HepG2 (cell line): ENCODE measurements around the gene CDC25C. TPM values are rescaled to one million over a fixed set of nuclear protein-coding genes. Genes with fewer than 3 reads are reported as not detected.

ENCODE experiments used
- CHD2 ChIP-seq: IDR thresholded peaks from 2 replicates; pipeline ENCODE4 v1.6.1; 2011; ENCODE audit warnings: low read depth, low read length, improper control_type of control experiment
- ESRRA ChIP-seq: sonication (generic); formaldehyde crosslinking; IDR thresholded peaks from 2 replicates; pipeline ENCODE4 v1.5.1; 2020; ENCODE audit warnings: mild to moderate bottlenecking, low read depth, missing genetic modification reagents
- GTF3A ChIP-seq: sonication (generic); formaldehyde crosslinking; conservative IDR thresholded peaks from 2 replicates; pipeline ENCODE4 v1.4.0; 2020; ENCODE audit warnings: mild to moderate bottlenecking, missing genetic modification reagents
- MBNL3 ChIP-seq: fragments of 250-450 bp; sonication (Bioruptor Pico); conservative IDR thresholded peaks from 2 replicates; pipeline ENCODE4 v1.8.0; 2022; ENCODE audit warnings: mild to moderate bottlenecking, inconsistent platforms
- MIER2 ChIP-seq: IDR thresholded peaks from 2 replicates; pipeline ENCODE4 v1.6.1; 2016; ENCODE audit warnings: missing biosample characterization, missing genetic modification reagents
- MXI1 ChIP-seq: IDR thresholded peaks from 3 replicates; pipeline ENCODE4 v1.6.1; 2012; ENCODE audit warnings: low read depth, low read length, inconsistent platforms, borderline replicate concordance
- MYPOP ChIP-seq: sonication (generic); formaldehyde crosslinking; IDR thresholded peaks from 2 replicates; pipeline ENCODE4 v1.8.1; 2023; ENCODE audit warnings: mild to moderate bottlenecking, moderate library complexity, missing genetic modification reagents
- SAP130 ChIP-seq: IDR thresholded peaks from 2 replicates; pipeline ENCODE4 v1.6.1; 2016; ENCODE audit warnings: low read depth
- SMAD3 ChIP-seq: sonication (generic); formaldehyde crosslinking; IDR thresholded peaks from 2 replicates; pipeline ENCODE4 v1.4.0; 2020; ENCODE audit warnings: missing genetic modification reagents
- SNAI1 ChIP-seq: sonication (generic); formaldehyde crosslinking; IDR thresholded peaks from 2 replicates; pipeline ENCODE4 v1.5.0; 2020; ENCODE audit warnings: mild to moderate bottlenecking, missing genetic modification reagents, borderline replicate concordance
- SRSF9 ChIP-seq: fragments of 200-400 bp; formaldehyde crosslinking; IDR thresholded peaks from 2 replicates; pipeline ENCODE4 v1.6.1; 2018; ENCODE audit warnings: borderline replicate concordance, mild to moderate bottlenecking, low read depth, low read length; ENCODE audit not compliant: insufficient read depth, poor library complexity, severe bottlenecking
- ZFY ChIP-seq: sonication (generic); formaldehyde crosslinking; IDR thresholded peaks from 2 replicates; pipeline ENCODE4 v1.4.0; 2020; ENCODE audit warnings: missing genetic modification reagents
- ZNF256 ChIP-seq: sonication (generic); formaldehyde crosslinking; conservative IDR thresholded peaks from 2 replicates; pipeline ENCODE4 v1.4.0; 2020; ENCODE audit warnings: missing genetic modification reagents
- ZNF33B ChIP-seq: sonication (generic); formaldehyde crosslinking; IDR thresholded peaks from 2 replicates; pipeline ENCODE4 v1.5.1; 2020; ENCODE audit warnings: mild to moderate bottlenecking, missing genetic modification reagents
- ZNF574 ChIP-seq: sonication (generic); formaldehyde crosslinking; IDR thresholded peaks from 2 replicates; pipeline ENCODE4 v1.4.0; 2020; ENCODE audit warnings: missing genetic modification reagents
- ZSCAN21 ChIP-seq: sonication (generic); formaldehyde crosslinking; IDR thresholded peaks from 2 replicates; pipeline ENCODE4 v1.8.0; 2022; ENCODE audit warnings: mild to moderate bottlenecking, missing genetic modification reagents, moderate library complexity, borderline replicate concordance
- ZSCAN30 ChIP-seq: sonication (generic); formaldehyde crosslinking; IDR thresholded peaks from 2 replicates; pipeline ENCODE4 v1.5.0; 2020; ENCODE audit warnings: mild to moderate bottlenecking, missing genetic modification reagents
- polyA plus RNA-seq, 8 experiments: library from polyadenylated mRNA; depleted of rRNA in 3 of 8; stranded (reverse) in 7 of 8; unstranded in 1 of 8; fragments of >200 nt; fragmentation: Illumina TruSeq in 4 of 8; extraction: Trizol in 4 of 8; gene quantifications; 2 replicates each; pipeline versions ENCODE4 v1.2.1 to v1.2.3, GENCODE V29; 2011 to 2016; ENCODE audit warnings: low read depth in 4 of 8, missing spikeins in 1 of 8, mixed read lengths in 1 of 8; ENCODE audit not compliant: insufficient read depth in 1 of 8
- total RNA-seq, 5 experiments: library from RNA; depleted of rRNA; stranded (reverse); fragments of >200 nt; fragmentation: Illumina TruSeq; extraction: Trizol; gene quantifications; 2 replicates each; pipeline ENCODE4 v1.2.3, GENCODE V29; 2016; ENCODE audit warnings: low read depth in 1 of 5
- TF ChIP-seq, protein P1 (sequence below): sonication (generic); formaldehyde crosslinking; IDR thresholded peaks from 2 replicates; pipeline ENCODE4 v1.4.0; 2020; ENCODE audit warnings: missing genetic modification reagents
- TF ChIP-seq, protein P2 (sequence below): sonication (generic); formaldehyde crosslinking; IDR thresholded peaks from 2 replicates; pipeline ENCODE4 v1.4.0; 2020; ENCODE audit warnings: missing genetic modification reagents, mild to moderate bottlenecking, borderline replicate concordance
- TF ChIP-seq, protein P3 (sequence below): sonication (generic); formaldehyde crosslinking; IDR thresholded peaks from 2 replicates; pipeline ENCODE4 v1.9.0; 2021; ENCODE audit warnings: missing genetic modification reagents, mild to moderate bottlenecking, borderline replicate concordance

Gene CDC25C
- total and polyA plus RNA-seq, 2 of the 13 experiments (the other 11 are each of a cell fraction or from before 2014, with no cell fraction given), result 17.7 to 27.6 TPM

DNA sequence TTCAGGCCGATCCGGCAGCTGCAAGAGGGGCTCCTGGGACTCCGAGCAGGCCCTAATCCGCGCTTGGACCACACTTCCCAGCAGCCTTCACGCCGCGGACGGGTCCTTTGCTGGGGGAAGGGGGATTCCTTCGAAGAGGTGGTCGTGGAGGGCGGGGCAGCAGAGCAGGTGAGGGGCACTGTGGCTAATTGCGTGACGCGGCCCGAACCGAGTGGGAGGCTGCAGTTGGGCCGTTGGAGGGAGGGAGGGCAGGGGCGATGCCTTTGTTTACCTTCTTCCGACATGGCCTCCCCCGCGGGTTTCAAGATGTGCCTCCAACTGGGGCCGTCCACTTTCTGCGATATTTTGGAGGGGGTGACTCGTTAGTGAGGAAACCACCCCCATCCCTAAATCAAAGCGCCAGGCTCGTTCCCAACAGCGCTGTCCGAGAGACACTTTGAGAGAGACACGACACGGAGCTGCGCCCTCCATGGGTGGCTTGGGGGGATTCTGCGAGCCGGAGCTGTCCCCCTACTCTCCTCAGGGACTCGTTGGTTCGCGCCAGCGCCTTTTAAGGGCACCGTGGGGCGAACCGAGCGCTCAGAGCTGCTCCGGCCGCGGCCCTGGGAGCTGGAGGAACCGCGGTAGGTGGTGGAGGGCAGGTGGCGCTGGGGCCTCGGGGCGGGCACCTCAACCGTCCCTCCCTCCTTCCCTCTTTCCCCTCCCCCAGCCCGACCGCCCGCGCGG, 6.2 kb upstream of the CDC25C start, which contains the start of gene FAM53C (continued):
- TF ChIP-seq ESRRA (CRISPR knock-in tag) (peak; percentile 45; the same call in 1 of the 2 replicates), ZNF33B (peak; percentile 70; the same call in 1 of the 2 replicates), SMAD3 (CRISPR knock-in tag) (peak; percentile 62; the same call in 1 of the 2 replicates), GTF3A (CRISPR knock-in tag) (peak; percentile 60; the same call in 1 of the 2 replicates), MXI1 (peak; percentile 67; the same call in 1 of the 3 replicates), ZFY (CRISPR knock-in tag) (peak; percentile 97), SNAI1 (CRISPR knock-in tag) (peak; percentile 73), ZNF256 (CRISPR knock-in tag) (no peak), MIER2 (CRISPR knock-in tag) (no peak), SRSF9 (no peak), MBNL3 (no peak), MYPOP (CRISPR knock-in tag) (0 out of 2 replicates have a peak, but pooled peaks have one; percentile 77), CHD2 (peak; percentile 69), ZSCAN21 (CRISPR knock-in tag) (peak; percentile 51), ZSCAN30 (CRISPR knock-in tag) (no peak), ZNF574 (peak; percentile 82), SAP130 (CRISPR knock-in tag) (peak; percentile 85)
- TF ChIP-seq, protein P1, sequence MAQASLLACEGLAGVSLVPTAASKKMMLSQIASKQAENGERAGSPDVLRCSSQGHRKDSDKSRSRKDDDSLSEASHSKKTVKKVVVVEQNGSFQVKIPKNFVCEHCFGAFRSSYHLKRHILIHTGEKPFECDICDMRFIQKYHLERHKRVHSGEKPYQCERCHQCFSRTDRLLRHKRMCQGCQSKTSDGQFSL (CRISPR knock-in tag), result peak; percentile 74; the same call in 1 of the 2 replicates
- TF ChIP-seq, protein P2, sequence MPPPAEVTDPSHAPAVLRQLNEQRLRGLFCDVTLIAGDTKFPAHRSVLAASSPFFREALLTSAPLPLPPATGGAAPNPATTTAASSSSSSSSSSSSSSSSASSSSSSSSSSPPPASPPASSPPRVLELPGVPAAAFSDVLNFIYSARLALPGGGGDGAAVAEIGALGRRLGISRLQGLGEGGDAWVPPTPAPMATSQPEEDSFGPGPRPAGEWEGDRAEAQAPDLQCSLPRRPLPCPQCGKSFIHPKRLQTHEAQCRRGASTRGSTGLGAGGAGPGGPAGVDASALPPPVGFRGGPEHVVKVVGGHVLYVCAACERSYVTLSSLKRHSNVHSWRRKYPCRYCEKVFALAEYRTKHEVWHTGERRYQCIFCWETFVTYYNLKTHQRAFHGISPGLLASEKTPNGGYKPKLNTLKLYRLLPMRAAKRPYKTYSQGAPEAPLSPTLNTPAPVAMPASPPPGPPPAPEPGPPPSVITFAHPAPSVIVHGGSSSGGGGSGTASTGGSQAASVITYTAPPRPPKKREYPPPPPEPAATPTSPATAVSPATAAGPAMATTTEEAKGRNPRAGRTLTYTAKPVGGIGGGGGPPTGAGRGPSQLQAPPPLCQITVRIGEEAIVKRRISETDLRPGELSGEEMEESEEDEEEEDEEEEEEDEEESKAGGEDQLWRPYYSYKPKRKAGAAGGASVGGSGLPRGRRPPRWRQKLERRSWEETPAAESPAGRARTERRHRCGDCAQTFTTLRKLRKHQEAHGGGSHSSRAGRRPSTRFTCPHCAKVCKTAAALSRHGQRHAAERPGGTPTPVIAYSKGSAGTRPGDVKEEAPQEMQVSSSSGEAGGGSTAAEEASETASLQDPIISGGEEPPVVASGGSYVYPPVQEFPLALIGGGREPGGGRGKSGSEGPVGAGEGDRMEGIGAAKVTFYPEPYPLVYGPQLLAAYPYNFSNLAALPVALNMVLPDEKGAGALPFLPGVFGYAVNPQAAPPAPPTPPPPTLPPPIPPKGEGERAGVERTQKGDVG (CRISPR knock-in tag), result 0 out of 2 replicates have a peak, but pooled peaks have one; percentile 20
- TF ChIP-seq, protein P3, sequence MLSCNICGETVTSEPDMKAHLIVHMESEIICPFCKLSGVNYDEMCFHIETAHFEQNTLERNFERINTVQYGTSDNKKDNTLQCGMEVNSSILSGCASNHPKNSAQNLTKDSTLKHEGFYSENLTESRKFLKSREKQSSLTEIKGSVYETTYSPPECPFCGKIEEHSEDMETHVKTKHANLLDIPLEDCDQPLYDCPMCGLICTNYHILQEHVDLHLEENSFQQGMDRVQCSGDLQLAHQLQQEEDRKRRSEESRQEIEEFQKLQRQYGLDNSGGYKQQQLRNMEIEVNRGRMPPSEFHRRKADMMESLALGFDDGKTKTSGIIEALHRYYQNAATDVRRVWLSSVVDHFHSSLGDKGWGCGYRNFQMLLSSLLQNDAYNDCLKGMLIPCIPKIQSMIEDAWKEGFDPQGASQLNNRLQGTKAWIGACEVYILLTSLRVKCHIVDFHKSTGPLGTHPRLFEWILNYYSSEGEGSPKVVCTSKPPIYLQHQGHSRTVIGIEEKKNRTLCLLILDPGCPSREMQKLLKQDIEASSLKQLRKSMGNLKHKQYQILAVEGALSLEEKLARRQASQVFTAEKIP (CRISPR knock-in tag), result no peak
